OCI-LY1 (cell line): ENCODE measurements around the gene PDE1C.

Experiments
- H2AFZ ChIP-seq: fragments of 200-600 bp; sonication (generic), shearing (Covaris generic); 2 replicates; pipeline ENCODE4 v1.6.0; 2014; ENCODE audit warnings: antibody characterized with exemption, mild to moderate bottlenecking, low read length
- H3F3A ChIP-seq: fragments of 200-600 bp; sonication (generic), shearing (Covaris generic); 2 replicates; pipeline ENCODE4 v1.6.0; 2014; ENCODE audit warnings: mild to moderate bottlenecking, antibody characterized with exemption, low read length, moderate library complexity; ENCODE audit not compliant: insufficient read depth
- H3K27ac ChIP-seq: fragments of 200-600 bp; sonication (generic); 2 replicates; pipeline ENCODE4 v1.5.1; 2014; ENCODE audit warnings: low read length, mixed run types, mild to moderate bottlenecking, low read depth; ENCODE audit not compliant: poor library complexity, severe bottlenecking
- H3K27me3 ChIP-seq: fragments of 200-600 bp; sonication (generic); 2 replicates; pipeline ENCODE4 v1.6.0; 2014; ENCODE audit warnings: antibody characterized with exemption, mild to moderate bottlenecking, low read length, moderate library complexity; ENCODE audit not compliant: insufficient read depth
- H3K36me3 ChIP-seq: fragments of 200-600 bp; sonication (generic); 2 replicates; pipeline ENCODE4 v1.6.1; 2014; ENCODE audit warnings: mild to moderate bottlenecking, antibody characterized with exemption, low read length, moderate library complexity, mixed read lengths; ENCODE audit not compliant: insufficient read depth
- H3K4me1 ChIP-seq: fragments of 200-600 bp; sonication (generic); 2 replicates; pipeline ENCODE4 v1.5.1; 2014; ENCODE audit warnings: mild to moderate bottlenecking, low read length, moderate library complexity; ENCODE audit not compliant: insufficient read depth, severe bottlenecking
- H3K4me2 ChIP-seq: fragments of 200-600 bp; sonication (generic), shearing (Covaris generic); 2 replicates; pipeline ENCODE4 v1.6.1; 2014; ENCODE audit warnings: low read length
- H3K4me3 ChIP-seq: fragments of 200-600 bp; sonication (generic); 2 replicates; pipeline ENCODE4 v1.5.1; 2014; ENCODE audit warnings: low read length, low read depth, mild to moderate bottlenecking, mixed read lengths; ENCODE audit not compliant: poor library complexity, severe bottlenecking
- H3K79me2 ChIP-seq: fragments of 200-600 bp; shearing (Covaris generic); 2 replicates; pipeline ENCODE4 v1.6.1; 2016; ENCODE audit warnings: mixed run types, low read length, mixed read lengths; ENCODE audit not compliant: insufficient read depth
- H3K9ac ChIP-seq: fragments of 200-600 bp; sonication (generic), shearing (Covaris generic); 2 replicates; pipeline ENCODE4 v1.6.1; 2014; ENCODE audit warnings: mild to moderate bottlenecking, low read length, mixed read lengths
- H3K9me2 ChIP-seq: fragments of 200-600 bp; sonication (generic), shearing (Covaris generic); 2 replicates; pipeline ENCODE4 v1.6.1; 2014; ENCODE audit warnings: low read depth, mild to moderate bottlenecking, low read length, mixed read lengths
- H3K9me3 ChIP-seq: fragments of 200-600 bp; shearing (Covaris generic); 2 replicates; pipeline ENCODE4 v1.6.1; 2014; ENCODE audit warnings: low read length, mixed read lengths
- H4K20me1 ChIP-seq: fragments of 200-600 bp; sonication (generic), shearing (Covaris generic); 2 replicates; pipeline ENCODE4 v1.6.0; 2016; ENCODE audit warnings: mild to moderate bottlenecking, low read length; ENCODE audit not compliant: insufficient read depth
- EZH2 ChIP-seq: fragments of 200-600 bp; sonication (generic), shearing (Covaris generic); IDR thresholded peaks from 2 replicates; pipeline ENCODE4 v1.8.0; 2017; ENCODE audit warnings: borderline replicate concordance, mixed run types, mild to moderate bottlenecking, antibody characterized with exemption, low read length, moderate library complexity, mixed read lengths
- TF ChIP-seq, protein P1 (sequence below): fragments of 200-600 bp; sonication (generic), shearing (Covaris generic); IDR thresholded peaks from 2 replicates; pipeline ENCODE4 v1.5.1; 2017; ENCODE audit warnings: mild to moderate bottlenecking, antibody characterized with exemption, low read length, moderate library complexity, mixed read lengths

PDE1C gene

DNA sequence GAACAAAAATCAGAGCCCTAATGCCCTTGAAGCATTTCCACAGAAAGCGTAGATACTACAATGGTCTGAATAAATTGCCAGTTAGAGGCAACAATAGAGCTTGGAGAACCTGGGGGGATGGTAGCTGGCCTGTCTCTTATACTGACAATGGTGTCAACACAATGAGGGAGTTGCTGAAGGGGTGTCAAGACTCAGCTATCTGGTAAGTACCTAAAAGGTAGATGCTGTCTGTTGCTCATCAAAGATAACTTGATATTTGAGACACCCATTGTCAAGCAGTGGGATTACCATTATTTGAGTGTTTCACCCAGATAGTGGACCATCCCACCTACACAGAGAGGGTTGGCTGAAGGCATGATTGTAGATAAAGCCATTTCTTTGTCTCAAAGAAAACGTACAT lies 72.8 kb downstream of the PDE1C start:
- H3K9me2 ChIP-seq: no peaks in the 10 kb centered on the region
- H3F3A ChIP-seq: no peaks in the 10 kb centered on the region
- H3K4me3 ChIP-seq: no peak overlapping the region
- no peaks in the 10 kb centered on the region for H4K20me1 ChIP-seq
- no peaks in the 10 kb centered on the region for H3K36me3 ChIP-seq
- H3K9me3 ChIP-seq: peaks cover 4% of the 10 kb centered on the region; the same call in 1 of the 2 replicates
- H3K4me1 ChIP-seq: no peaks in the 10 kb centered on the region
- H3K4me2 ChIP-seq: no peak overlapping the region
- no peak overlapping the region for H3K27ac ChIP-seq
- no peak overlapping the region for H3K9ac ChIP-seq
- TF ChIP-seq, protein P1, sequence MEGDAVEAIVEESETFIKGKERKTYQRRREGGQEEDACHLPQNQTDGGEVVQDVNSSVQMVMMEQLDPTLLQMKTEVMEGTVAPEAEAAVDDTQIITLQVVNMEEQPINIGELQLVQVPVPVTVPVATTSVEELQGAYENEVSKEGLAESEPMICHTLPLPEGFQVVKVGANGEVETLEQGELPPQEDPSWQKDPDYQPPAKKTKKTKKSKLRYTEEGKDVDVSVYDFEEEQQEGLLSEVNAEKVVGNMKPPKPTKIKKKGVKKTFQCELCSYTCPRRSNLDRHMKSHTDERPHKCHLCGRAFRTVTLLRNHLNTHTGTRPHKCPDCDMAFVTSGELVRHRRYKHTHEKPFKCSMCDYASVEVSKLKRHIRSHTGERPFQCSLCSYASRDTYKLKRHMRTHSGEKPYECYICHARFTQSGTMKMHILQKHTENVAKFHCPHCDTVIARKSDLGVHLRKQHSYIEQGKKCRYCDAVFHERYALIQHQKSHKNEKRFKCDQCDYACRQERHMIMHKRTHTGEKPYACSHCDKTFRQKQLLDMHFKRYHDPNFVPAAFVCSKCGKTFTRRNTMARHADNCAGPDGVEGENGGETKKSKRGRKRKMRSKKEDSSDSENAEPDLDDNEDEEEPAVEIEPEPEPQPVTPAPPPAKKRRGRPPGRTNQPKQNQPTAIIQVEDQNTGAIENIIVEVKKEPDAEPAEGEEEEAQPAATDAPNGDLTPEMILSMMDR: no peak
- TF ChIP-seq EZH2: no peak
- no peaks in the 10 kb centered on the region for H3K79me2 ChIP-seq
- no peak overlapping the region for H2AFZ ChIP-seq
- H3K27me3 ChIP-seq: no peaks in the 10 kb centered on the region

DNA sequence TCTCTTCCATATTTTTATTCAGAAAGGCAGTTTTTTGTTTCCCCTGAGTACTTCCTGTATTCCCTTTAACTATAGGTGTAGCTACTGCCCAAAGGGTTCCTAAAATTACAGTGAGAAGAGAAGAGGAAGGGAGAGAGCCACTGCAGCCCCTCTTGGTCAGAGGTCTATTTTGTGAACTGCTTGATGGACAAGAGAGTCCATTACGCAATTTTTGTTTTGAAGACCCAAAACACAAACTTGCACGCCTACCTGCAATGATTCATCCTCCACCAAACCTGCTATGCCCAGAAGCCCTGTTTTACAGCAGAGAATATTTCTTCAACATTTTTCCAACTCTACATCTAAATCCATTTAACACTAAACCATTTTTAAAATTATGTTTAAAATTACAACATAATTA lies 75.1 kb downstream of the PDE1C start:
- no peak for TF ChIP-seq EZH2
- TF ChIP-seq, protein P1: no peak
- H3K4me1 ChIP-seq: no peaks in the 10 kb centered on the region
- no peaks in the 10 kb centered on the region for H4K20me1 ChIP-seq
- no peaks in the 10 kb centered on the region for H3K36me3 ChIP-seq
- no peak overlapping the region for H3K4me3 ChIP-seq
- no peaks in the 10 kb centered on the region for H3K9me2 ChIP-seq
- no peak overlapping the region for H2AFZ ChIP-seq
- H3F3A ChIP-seq: no peaks in the 10 kb centered on the region
- H3K4me2 ChIP-seq: no peak overlapping the region
- no peaks in the 10 kb centered on the region for H3K79me2 ChIP-seq
- H3K9ac ChIP-seq: no peak overlapping the region
- no peak overlapping the region for H3K27ac ChIP-seq
- H3K9me3 ChIP-seq: no peaks in the 10 kb centered on the region
- H3K27me3 ChIP-seq: no peaks in the 10 kb centered on the region

DNA sequence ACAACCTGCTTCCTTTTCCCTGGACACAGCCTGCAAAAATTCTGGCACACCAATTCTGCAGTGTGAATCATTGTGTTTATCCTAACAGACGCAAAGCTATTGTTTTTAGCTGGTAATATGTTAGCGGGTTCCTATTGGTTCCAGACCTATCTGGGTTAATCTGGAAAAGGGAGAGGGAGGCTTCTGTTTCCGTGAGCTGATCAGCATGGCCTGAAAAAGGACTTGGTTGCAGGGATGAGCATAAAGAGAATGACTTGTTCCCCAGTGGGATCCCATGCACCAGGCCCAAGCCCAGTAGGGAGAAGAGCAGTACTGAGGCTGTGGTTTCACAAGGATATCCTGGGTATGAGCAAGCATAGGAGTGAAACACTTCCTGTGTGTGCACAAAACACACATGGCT lies 78.4 kb downstream of the PDE1C start:
- Histone ChIP-seq H2AFZ (no peak overlapping the region), H3K79me2 (no peaks in the 10 kb centered on the region), H3K9ac (no peak overlapping the region), H3K27me3 (no peaks in the 10 kb centered on the region), H3K9me3 (no peaks in the 10 kb centered on the region), H3K27ac (no peak overlapping the region), H3K4me1 (no peaks in the 10 kb centered on the region), H3K36me3 (no peaks in the 10 kb centered on the region), H3K9me2 (no peaks in the 10 kb centered on the region), H3K4me3 (no peak overlapping the region), H3F3A (no peaks in the 10 kb centered on the region), H4K20me1 (no peaks in the 10 kb centered on the region), H3K4me2 (no peak overlapping the region)
- TF ChIP-seq EZH2: no peak
- TF ChIP-seq, protein P1: no peak
